HUES48 (cell line): ENCODE measurements around the gene ZPR1.

Experiments used
- H3K27ac ChIP-seq: one replicate; pipeline ENCODE4 v1.7.0; 2013; ENCODE audit warnings: low read depth, low read length, inconsistent platforms
- H3K27me3 ChIP-seq: 2 replicates; pipeline ENCODE4 v1.6.1; 2013; ENCODE audit warnings: mild to moderate bottlenecking, low read length; ENCODE audit not compliant: control insufficient read depth, insufficient read depth
- H3K36me3 ChIP-seq: 2 replicates; pipeline ENCODE4 v1.6.1; 2013; ENCODE audit warnings: low read length; ENCODE audit not compliant: control insufficient read depth, insufficient read depth
- H3K4me1 ChIP-seq: 2 replicates; pipeline ENCODE4 v1.6.1; 2013; ENCODE audit warnings: mild to moderate bottlenecking, low read length; ENCODE audit not compliant: control insufficient read depth, insufficient read depth
- H3K4me3 ChIP-seq: 2 replicates; pipeline ENCODE4 v1.5.1; 2013; ENCODE audit warnings: mild to moderate bottlenecking, low read depth, low read length
- H3K9ac ChIP-seq: 2 replicates; pipeline ENCODE4 v1.6.1; 2013; ENCODE audit warnings: mild to moderate bottlenecking, low read depth, low read length, moderate library complexity
- H3K9me3 ChIP-seq: 2 replicates; pipeline ENCODE4 v1.6.1; 2013; ENCODE audit warnings: low read length; ENCODE audit not compliant: control insufficient read depth, insufficient read depth

The ZPR1 gene

GRCh38 chr11:116830184-116830912 is 42.5 kb upstream of the ZPR1 start:
- Histone ChIP-seq H3K4me3 (no peak overlapping the region), H3K9me3 (no peaks in the 10 kb centered on the region), H3K27ac (no peak overlapping the region), H3K36me3 (no peaks in the 10 kb centered on the region), H3K9ac (no peak overlapping the region), H3K27me3 (peaks cover 5% of the 10 kb centered on the region; the same call in 1 of the 2 replicates), H3K4me1 (peaks cover 3% of the 10 kb centered on the region; the same call in 1 of the 2 replicates)

DNA sequence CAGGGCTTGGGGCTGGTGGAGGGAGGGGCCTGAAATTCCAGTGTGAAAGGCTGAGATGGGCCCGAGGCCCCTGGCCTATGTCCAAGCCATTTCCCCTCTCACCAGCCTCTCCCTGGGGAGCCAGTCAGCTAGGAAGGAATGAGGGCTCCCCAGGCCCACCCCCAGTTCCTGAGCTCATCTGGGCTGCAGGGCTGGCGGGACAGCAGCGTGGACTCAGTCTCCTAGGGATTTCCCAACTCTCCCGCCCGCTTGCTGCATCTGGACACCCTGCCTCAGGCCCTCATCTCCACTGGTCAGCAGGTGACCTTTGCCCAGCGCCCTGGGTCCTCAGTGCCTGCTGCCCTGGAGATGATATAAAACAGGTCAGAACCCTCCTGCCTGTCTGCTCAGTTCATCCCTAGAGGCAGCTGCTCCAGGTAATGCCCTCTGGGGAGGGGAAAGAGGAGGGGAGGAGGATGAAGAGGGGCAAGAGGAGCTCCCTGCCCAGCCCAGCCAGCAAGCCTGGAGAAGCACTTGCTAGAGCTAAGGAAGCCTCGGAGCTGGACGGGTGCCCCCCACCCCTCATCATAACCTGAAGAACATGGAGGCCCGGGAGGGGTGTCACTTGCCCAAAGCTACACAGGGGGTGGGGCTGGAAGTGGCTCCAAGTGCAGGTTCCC is 41.8 kb upstream of the ZPR1 start, which contains the start of gene APOC3:
Gene APOC3 (plus strand): TSS at position 383 of the 659 bp plus-strand sequence. CDS start 676 bp downstream, outside the sequence.
- H3K27me3 ChIP-seq: no peaks in the 10 kb centered on the region
- H3K36me3 ChIP-seq: no peaks in the 10 kb centered on the region
- H3K4me1 ChIP-seq: no peaks in the 10 kb centered on the region; the same call in 1 of the 2 replicates
- H3K9ac ChIP-seq: no peak within 1 kb of the TSS
- no peak within 1 kb of the TSS for H3K4me3 ChIP-seq
- H3K9me3 ChIP-seq: no peaks in the 10 kb centered on the region
- H3K27ac ChIP-seq: no peak within 1 kb of the TSS

DNA sequence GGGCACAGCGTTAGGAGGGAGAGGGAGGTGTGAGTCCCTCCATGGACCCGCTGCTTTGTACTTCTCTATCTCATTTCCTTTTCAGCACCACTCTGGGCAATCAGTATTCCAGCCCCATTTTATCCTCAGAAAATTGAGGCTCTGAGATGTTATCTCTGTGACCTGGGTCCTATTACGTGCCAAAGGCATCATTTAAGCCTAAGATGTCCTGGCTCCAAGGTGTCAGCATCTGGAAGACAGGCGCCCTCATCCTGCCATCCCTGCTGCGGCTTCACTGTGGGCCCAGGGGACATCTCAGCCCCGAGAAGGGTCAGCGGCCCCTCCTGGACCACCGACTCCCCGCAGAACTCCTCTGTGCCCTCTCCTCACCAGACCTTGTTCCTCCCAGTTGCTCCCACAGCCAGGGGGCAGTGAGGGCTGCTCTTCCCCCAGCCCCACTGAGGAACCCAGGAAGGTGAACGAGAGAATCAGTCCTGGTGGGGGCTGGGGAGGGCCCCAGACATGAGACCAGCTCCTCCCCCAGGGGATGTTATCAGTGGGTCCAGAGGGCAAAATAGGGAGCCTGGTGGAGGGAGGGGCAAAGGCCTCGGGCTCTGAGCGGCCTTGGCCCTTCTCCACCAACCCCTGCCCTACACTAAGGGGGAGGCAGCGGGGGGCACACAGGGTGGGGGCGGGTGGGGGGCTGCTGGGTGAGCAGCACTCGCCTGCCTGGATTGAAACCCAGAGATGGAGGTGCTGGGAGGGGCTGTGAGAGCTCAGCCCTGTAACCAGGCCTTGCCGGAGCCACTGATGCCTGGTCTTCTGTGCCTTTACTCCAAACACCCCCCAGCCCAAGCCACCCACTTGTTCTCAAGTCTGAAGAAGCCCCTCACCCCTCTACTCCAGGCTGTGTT is 41.1 kb upstream of the ZPR1 start:
- Histone ChIP-seq H3K9ac (no peak overlapping the region), H3K27me3 (no peaks in the 10 kb centered on the region), H3K36me3 (no peaks in the 10 kb centered on the region), H3K4me1 (no peaks in the 10 kb centered on the region), H3K27ac (no peak overlapping the region), H3K4me3 (no peak overlapping the region), H3K9me3 (no peaks in the 10 kb centered on the region)

GRCh38 chr11:116827461-116827860 is 39.6 kb upstream of the ZPR1 start:
- no peak overlapping the region for H3K27ac ChIP-seq
- no peaks in the 10 kb centered on the region for H3K36me3 ChIP-seq
- no peaks in the 10 kb centered on the region for H3K9me3 ChIP-seq
- no peak overlapping the region for H3K9ac ChIP-seq
- no peaks in the 10 kb centered on the region for H3K4me1 ChIP-seq
- H3K27me3 ChIP-seq: no peaks in the 10 kb centered on the region
- H3K4me3 ChIP-seq: no peak overlapping the region

GRCh38 chr11:116826751-116827431 is 39.1 kb upstream of the ZPR1 start:
- H3K27ac ChIP-seq: no peak overlapping the region
- no peak overlapping the region for H3K4me3 ChIP-seq
- H3K27me3 ChIP-seq: no peaks in the 10 kb centered on the region
- H3K4me1 ChIP-seq: no peaks in the 10 kb centered on the region
- H3K9me3 ChIP-seq: no peaks in the 10 kb centered on the region
- no peaks in the 10 kb centered on the region for H3K36me3 ChIP-seq
- no peak overlapping the region for H3K9ac ChIP-seq

- Histone ChIP-seq H3K9me3 (no peaks in the 10 kb centered on the region), H3K27me3 (no peaks in the 10 kb centered on the region), H3K9ac (no peak overlapping the region), H3K4me3 (no peak overlapping the region), H3K4me1 (no peaks in the 10 kb centered on the region), H3K27ac (no peak overlapping the region), H3K36me3 (no peaks in the 10 kb centered on the region)
Measured at GRCh38 chr11:116825854-116826750, 38.3 kb upstream of the ZPR1 start.

DNA sequence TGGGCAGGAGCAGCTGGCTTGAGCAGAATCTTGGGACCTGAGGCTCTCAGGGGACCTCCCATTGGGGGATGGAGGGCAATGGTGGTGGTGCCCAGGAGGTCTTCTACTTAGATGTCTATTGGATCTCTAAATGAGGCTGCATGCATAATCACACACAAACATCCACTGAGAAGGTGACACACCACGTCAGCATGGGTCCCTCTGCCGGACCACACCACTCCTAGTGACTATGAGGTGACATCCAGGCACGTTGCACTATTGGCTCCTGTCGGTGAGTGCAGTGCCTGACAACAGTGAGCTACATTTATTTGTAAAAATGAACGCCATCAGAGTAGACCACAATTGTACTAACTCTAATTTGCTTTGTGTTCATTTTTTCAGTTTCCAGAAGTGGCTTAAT is 37.6 kb upstream of the ZPR1 start:
- H3K4me1 ChIP-seq: no peaks in the 10 kb centered on the region
- H3K27ac ChIP-seq: no peak overlapping the region

GRCh38 chr11:116823031-116823843 is 35.4 kb upstream of the ZPR1 start, which contains the start of gene APOA4:
Gene APOA4, minus strand, starts transcription at chr11:116823304. Its CDS starts 113 bp downstream, at chr11:116823191.
- no peak within 1 kb of the TSS for H3K9ac ChIP-seq
- no peaks in the 10 kb centered on the region for H3K9me3 ChIP-seq
- no peaks in the 10 kb centered on the region for H3K36me3 ChIP-seq

More for the DNA sequence above, 37.6 kb upstream of the ZPR1 start:
- Histone ChIP-seq H3K9ac (no peak overlapping the region), H3K4me3 (no peak overlapping the region), H3K36me3 (no peaks in the 10 kb centered on the region), H3K27me3 (no peaks in the 10 kb centered on the region), H3K9me3 (no peaks in the 10 kb centered on the region)

GRCh38 chr11:116822575-116822974 is 34.8 kb upstream of the ZPR1 start:
- Histone ChIP-seq H3K9ac (no peak overlapping the region), H3K4me1 (no peaks in the 10 kb centered on the region), H3K9me3 (no peaks in the 10 kb centered on the region), H3K4me3 (no peak overlapping the region), H3K36me3 (no peaks in the 10 kb centered on the region), H3K27me3 (no peaks in the 10 kb centered on the region), H3K27ac (no peak overlapping the region)

More at GRCh38 chr11:116823031-116823843, 35.4 kb upstream of the ZPR1 start, which contains the start of gene APOA4:
- H3K4me3 ChIP-seq: no peak within 1 kb of the TSS
- no peaks in the 10 kb centered on the region for H3K27me3 ChIP-seq
- H3K27ac ChIP-seq: no peak within 1 kb of the TSS
- H3K4me1 ChIP-seq: no peaks in the 10 kb centered on the region
